ENCODE results near the gene UCHL1.
"Not testable (repeated sequence)": the region's sequence is repeated elsewhere in the genome, so short reads cannot be mapped to it uniquely, and the experiment has no call there.

The UCHL1 gene

GRCh38 chr4:41303372-41304118 lies 46.8 kb downstream of the UCHL1 start:
- no peak overlapping the region for H3K4me3 ChIP-seq (ENCODE audit: low read depth, low read length)
- in situ Hi-C loops (cut with HindIII; ENCODE audit: low sequenced_read_pairs) = no loop called here
- no peak for DNase-seq (ENCODE audit: low read depth)
- no peak for TF ChIP-seq CTCF (IDR thresholded peaks at IDR 0.05; ENCODE audit: low read depth, low read length, missing control alignments)

GRCh38 chr4:41304221-41304620 lies 47.5 kb downstream of the UCHL1 start:
- DNase-seq (ENCODE audit: low read depth) = no peak
- no peak overlapping the region for H3K4me3 ChIP-seq (ENCODE audit: low read depth, low read length)
- in situ Hi-C loops (cut with HindIII; ENCODE audit: low sequenced_read_pairs) = no loop called here
- no peak for TF ChIP-seq CTCF (IDR thresholded peaks at IDR 0.05; ENCODE audit: low read depth, low read length, missing control alignments)

GRCh38 chr4:41305476-41305875 lies 48.7 kb downstream of the UCHL1 start:
- in situ Hi-C loops (cut with HindIII; ENCODE audit: low sequenced_read_pairs) = no loop called here
- DNase-seq (ENCODE audit: low read depth) = no peak
- no peak for TF ChIP-seq CTCF (IDR thresholded peaks at IDR 0.05; ENCODE audit: low read depth, low read length, missing control alignments)
- H3K4me3 ChIP-seq (ENCODE audit: low read depth, low read length) = no peak overlapping the region

GRCh38 chr4:41307638-41308037 lies 50.9 kb downstream of the UCHL1 start:
- in situ Hi-C loops (cut with HindIII; ENCODE audit: low sequenced_read_pairs) = no loop called here
- TF ChIP-seq CTCF (IDR thresholded peaks at IDR 0.05; ENCODE audit: low read depth, low read length, missing control alignments) = no peak
- no peak for DNase-seq (ENCODE audit: low read depth)
- no peak overlapping the region for H3K4me3 ChIP-seq (ENCODE audit: low read depth, low read length)

- no peak overlapping the region for H3K4me3 ChIP-seq (ENCODE audit: low read depth, low read length)
- DNase-seq (ENCODE audit: low read depth) = no peak
- in situ Hi-C loops (cut with HindIII; ENCODE audit: low sequenced_read_pairs) = no loop called here
- TF ChIP-seq CTCF (IDR thresholded peaks at IDR 0.05; ENCODE audit: low read depth, low read length, missing control alignments) = no peak
Measured at GRCh38 chr4:41308398-41308797, 51.7 kb downstream of the UCHL1 start.

- H3K4me3 ChIP-seq (ENCODE audit: low read depth, low read length); in situ Hi-C loops (cut with HindIII; ENCODE audit: low sequenced_read_pairs); DNase-seq (ENCODE audit: low read depth): not testable (repeated sequence)
Measured at GRCh38 chr4:41315426-41315825, 58.7 kb downstream of the UCHL1 start.

GRCh38 chr4:41315862-41316261 lies 59.1 kb downstream of the UCHL1 start:
- in situ Hi-C loops (cut with HindIII; ENCODE audit: low sequenced_read_pairs) = no loop called here
- DNase-seq (ENCODE audit: low read depth) = no peak
- H3K4me3 ChIP-seq (ENCODE audit: low read depth, low read length) = no peak overlapping the region
- TF ChIP-seq CTCF (IDR thresholded peaks at IDR 0.05; ENCODE audit: low read depth, low read length, missing control alignments) = no peak
